ENCODE results near the gene SYNE2. TPM values are rescaled to one million over a fixed set of nuclear protein-coding genes. Genes with fewer than 3 reads are reported as not detected.
"Not testable (repeated sequence)": the region's sequence is repeated elsewhere in the genome, so short reads cannot be mapped to it uniquely, and the experiment has no call there.

The SYNE2 gene
- total RNA-seq, 2 experiments from 2014 or later = 25.2 to 30.9 TPM

DNA sequence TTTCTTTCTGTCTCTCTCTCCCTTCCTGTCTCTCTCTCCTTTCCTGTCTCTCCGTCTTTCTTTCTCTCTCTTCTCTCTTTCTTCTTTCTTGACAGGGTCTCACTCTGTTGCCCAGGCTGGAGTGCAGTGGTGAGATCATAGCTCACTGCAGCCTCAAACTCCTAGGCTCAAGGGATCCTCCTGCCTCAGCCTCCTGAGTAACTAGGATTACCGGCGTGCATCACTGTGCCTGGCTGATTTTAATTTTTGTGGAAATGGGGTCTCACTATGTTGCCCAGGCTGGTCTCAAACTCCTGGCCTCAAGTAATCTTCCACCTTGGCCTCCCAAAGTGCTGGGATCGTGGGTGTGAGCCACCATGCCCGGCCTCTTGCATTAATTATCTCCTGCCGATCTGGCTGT lies 358.1 kb downstream of the SYNE2 start:
- not testable (repeated sequence) for H3K27me3 Mint-ChIP-seq, DNase-seq, H3K4me3 Mint-ChIP-seq, H3K4me1 Mint-ChIP-seq, H3K9me3 Mint-ChIP-seq, H3K36me3 Mint-ChIP-seq, H3K27ac Mint-ChIP-seq

DNA sequence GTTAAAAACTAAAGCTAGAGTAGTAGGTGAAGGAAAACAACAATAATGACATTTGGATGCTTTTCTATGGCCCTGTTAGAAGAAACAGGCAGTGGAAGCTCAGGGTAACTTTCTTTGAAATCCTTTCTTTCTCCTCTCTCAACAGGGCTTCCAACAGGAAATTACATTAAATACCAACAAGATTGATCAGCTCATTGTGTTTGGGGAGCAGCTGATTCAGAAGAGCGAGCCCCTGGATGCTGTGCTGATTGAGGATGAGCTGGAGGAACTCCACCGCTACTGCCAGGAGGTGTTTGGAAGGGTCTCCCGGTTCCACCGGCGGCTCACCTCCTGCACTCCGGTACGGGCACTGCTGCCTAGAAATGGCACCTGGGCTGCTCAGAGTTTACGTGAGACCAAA lies 359.9 kb downstream of the SYNE2 start:
- Mint-ChIP-seq H3K27me3 (no peaks in the 10 kb centered on the region), H3K4me1 (no peaks in the 10 kb centered on the region), H3K9me3 (no peaks in the 10 kb centered on the region), H3K27ac (peak overlapping the region; percentile 16), H3K4me3 (no peak overlapping the region), H3K36me3 (peaks cover 18% of the 10 kb centered on the region)
- DNase-seq = no peak

DNA sequence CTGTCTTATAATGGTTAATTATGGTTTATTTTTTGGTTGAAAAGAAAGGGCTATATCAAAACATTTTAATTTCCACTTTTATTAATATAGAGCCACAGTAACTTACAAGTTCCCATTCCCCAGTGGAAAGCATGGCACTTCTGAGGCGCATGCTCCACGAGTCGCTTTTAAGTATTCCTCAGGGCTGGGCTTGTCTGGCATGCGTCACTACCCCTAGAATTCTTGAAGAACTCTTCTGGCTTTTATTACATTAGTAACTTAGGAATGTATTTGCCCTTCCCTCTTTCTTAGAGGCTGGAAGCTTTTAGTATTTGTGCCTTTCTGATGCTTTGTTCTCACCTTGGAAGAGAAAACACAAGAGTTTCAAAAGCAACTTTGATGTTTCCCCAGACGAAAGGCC lies 360.3 kb downstream of the SYNE2 start:
- Mint-ChIP-seq H3K9me3 (no peaks in the 10 kb centered on the region), H3K4me1 (no peaks in the 10 kb centered on the region), H3K27me3 (no peaks in the 10 kb centered on the region), H3K27ac (no peak overlapping the region), H3K36me3 (peaks cover 18% of the 10 kb centered on the region), H3K4me3 (no peak overlapping the region)
- DNase-seq = no peak

DNA sequence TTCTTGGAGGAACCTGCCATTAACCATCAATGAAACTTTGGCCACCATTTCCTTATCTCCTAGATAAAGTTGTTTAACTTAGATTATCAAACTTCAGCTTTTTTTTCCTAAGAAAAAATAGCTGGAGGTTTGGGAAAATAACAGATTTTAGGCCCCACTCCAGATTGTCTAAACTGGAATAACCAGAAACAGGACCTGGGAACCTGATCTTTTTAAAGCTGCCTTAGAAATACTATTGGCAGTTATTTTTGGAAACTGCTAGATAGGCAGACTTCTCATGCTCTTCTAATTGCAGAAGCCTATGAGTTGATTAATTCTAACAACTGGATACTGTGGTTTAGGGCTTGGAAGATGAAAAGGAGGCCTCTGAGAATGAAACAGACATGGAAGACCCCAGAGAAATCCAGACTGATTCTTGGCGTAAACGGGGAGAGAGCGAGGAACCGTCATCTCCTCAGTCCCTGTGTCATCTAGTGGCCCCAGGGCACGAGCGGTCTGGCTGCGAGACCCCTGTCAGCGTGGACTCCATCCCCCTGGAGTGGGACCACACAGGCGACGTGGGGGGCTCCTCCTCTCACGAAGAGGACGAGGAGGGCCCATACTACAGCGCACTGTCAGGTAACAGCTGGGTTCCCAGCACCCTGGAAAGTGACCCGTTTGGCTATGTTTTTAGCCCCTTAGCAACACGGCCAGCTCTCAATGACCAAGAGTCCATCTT lies 361.2 kb downstream of the SYNE2 start:
- H3K4me1 Mint-ChIP-seq = no peaks in the 10 kb centered on the region
- H3K4me3 Mint-ChIP-seq = no peak overlapping the region
- DNase-seq = no peak
- peaks cover 18% of the 10 kb centered on the region for H3K36me3 Mint-ChIP-seq
- H3K9me3 Mint-ChIP-seq = no peaks in the 10 kb centered on the region
- H3K27ac Mint-ChIP-seq = no peak overlapping the region
- H3K27me3 Mint-ChIP-seq = no peaks in the 10 kb centered on the region

DNA sequence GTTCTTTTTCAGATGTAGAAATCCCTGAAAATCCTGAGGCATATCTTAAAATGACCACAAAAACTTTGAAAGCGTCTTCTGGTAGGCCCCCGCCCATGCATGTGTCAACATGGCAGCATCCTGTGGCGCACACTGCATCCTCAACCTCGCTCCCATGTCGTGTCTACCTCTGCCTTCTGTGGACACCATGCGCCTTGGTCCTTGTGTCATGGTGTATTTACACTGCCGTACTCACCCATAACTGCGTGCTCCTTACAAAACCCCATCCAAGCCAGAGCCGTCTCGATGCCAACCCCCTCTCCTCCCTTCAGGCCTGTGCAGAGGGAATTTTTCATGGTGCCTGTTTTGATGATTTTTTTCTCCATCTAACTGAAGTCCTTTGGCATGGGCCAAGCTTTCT lies 362.5 kb downstream of the SYNE2 start:
- DNase-seq = no peak
- Mint-ChIP-seq H3K9me3 (no peaks in the 10 kb centered on the region), H3K27me3 (no peaks in the 10 kb centered on the region), H3K27ac (no peak overlapping the region), H3K36me3 (peaks cover 18% of the 10 kb centered on the region), H3K4me1 (no peaks in the 10 kb centered on the region), H3K4me3 (no peak overlapping the region)

DNA sequence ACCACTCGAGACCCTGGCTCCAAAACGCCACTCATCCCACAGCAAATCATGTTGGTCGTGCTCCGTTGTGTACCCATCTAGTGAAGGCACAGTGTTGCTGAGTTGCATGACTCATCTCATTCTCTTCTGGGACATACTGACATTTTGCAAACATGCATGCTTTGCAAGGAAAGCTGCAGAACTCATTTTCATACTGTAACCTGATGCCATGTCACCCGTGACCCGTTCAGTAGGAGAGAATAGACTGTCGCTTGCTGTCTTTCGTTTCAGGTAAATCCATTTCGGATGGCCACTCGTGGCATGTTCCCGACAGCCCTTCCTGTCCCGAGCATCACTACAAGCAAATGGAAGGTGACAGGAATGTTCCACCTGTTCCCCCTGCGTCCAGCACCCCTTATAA lies 363.2 kb downstream of the SYNE2 start:
- no peaks in the 10 kb centered on the region for H3K4me1 Mint-ChIP-seq
- no peak for DNase-seq
- H3K4me3 Mint-ChIP-seq = no peak overlapping the region
- no peak overlapping the region for H3K27ac Mint-ChIP-seq
- H3K36me3 Mint-ChIP-seq = peaks cover 16% of the 10 kb centered on the region
- no peaks in the 10 kb centered on the region for H3K27me3 Mint-ChIP-seq
- H3K9me3 Mint-ChIP-seq = no peaks in the 10 kb centered on the region

DNA sequence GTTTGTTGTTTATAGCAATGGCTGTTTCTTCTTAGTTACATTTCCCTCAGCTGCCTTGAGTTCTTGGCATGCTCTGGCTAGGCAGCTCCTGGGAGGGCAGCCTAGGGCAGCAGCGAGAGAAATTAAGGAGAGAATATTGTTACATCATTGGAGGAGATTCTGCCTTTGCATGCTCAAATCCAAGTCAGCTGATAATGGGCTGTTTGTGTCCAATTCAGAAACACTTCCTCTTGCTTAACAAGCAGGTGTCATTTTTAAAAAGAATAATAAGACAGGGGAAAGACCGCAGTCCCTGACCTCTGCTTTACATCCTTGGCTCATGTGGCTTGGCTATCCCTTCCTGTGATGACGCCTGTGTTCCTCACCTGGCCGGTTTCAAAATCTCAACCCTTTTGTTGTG lies 364.5 kb downstream of the SYNE2 start:
- Mint-ChIP-seq H3K36me3 (peaks cover 14% of the 10 kb centered on the region), H3K4me3 (no peak overlapping the region), H3K9me3 (no peaks in the 10 kb centered on the region), H3K27me3 (no peaks in the 10 kb centered on the region), H3K27ac (no peak overlapping the region), H3K4me1 (no peaks in the 10 kb centered on the region)
- DNase-seq = no peak

DNA sequence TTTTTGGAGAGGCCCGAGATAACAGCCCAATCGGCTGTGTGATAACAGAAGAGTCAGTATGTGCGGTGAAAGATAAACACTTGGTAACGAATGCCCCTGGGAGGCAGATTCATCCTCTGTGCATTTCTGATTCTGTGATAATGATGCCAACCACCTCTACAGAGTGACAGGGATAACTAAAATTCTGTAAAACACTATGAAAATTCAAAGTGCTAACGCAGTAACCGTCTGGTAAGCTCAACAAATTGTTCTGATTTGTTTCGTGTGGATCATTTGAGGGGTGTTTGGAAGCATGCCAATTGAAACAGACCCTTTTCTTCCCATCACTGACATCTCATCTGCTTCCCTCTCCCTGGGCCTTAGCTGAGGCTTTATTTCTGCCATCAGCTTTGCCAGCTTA lies 365.0 kb downstream of the SYNE2 start:
- no peak overlapping the region for H3K4me3 Mint-ChIP-seq
- H3K4me1 Mint-ChIP-seq = no peaks in the 10 kb centered on the region
- no peaks in the 10 kb centered on the region for H3K9me3 Mint-ChIP-seq
- H3K36me3 Mint-ChIP-seq = peaks cover 14% of the 10 kb centered on the region
- H3K27me3 Mint-ChIP-seq = no peaks in the 10 kb centered on the region
- peak overlapping the region; percentile 27 for H3K27ac Mint-ChIP-seq
- DNase-seq = no peak

DNA sequence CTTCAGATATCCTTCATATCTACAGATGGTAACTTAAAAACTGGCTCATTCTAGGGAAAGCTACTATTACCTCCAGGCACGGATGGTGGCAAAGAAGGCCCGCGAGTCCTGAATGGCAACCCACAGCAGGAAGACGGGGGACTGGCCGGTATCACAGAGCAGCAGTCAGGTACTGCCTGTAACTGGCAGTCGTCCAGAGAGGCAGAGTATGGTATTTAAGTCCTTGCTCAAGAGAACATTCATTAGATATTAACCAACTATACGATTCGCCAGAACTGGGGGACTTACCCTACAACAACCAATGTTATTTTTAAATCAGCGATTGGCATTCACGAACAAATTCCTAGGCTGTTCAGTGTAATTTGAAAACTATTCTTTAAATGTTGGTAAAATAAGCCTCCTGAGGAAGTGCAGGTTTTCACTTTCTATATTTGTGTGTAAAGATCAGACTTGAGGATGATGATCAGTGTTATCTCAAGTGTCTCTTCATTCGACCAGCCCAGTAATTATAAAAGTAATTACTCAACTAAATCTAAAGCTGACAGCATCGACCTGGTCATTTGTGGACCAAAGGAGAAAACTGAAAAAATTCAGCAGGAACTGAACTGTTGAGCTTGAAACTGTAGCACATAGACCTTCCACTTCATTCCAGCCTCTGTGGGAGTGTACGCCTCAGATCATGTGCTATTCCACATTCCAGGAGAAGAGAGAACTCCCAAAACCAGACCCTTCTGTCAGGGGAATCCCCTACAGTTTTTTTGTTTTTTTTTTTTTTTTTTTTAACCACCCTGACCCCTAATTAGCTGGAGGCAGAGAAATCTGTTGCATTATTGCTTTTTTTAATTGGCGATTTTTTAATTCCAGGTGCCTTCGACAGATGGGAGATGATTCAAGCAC lies 365.8 kb downstream of the SYNE2 start:
- no peaks in the 10 kb centered on the region for H3K27me3 Mint-ChIP-seq
- H3K4me1 Mint-ChIP-seq = no peaks in the 10 kb centered on the region
- H3K9me3 Mint-ChIP-seq = no peaks in the 10 kb centered on the region
- peaks cover 14% of the 10 kb centered on the region for H3K36me3 Mint-ChIP-seq
- H3K4me3 Mint-ChIP-seq = no peak overlapping the region
- no peak for DNase-seq
- peak overlapping the region; percentile 27 for H3K27ac Mint-ChIP-seq

DNA sequence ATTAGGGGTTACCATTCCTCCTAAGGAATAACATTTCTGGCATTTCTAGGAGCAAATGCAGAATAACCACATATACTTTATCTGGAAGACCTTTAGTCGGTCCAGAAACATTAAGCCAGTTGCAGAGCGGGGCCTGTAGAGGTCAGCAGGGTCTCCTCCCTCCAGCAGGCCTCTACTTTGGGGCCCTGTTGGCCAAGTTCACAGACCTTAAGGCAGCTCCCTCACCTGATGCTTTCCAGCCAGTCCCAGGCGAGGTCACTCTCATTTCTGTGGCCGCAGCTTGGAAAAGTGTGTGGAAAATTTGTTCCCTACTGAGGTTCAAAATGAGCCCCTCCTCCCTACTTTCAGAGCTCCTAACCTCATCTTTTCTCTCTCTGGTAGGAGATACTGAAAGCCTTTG lies 367.3 kb downstream of the SYNE2 start:
- Mint-ChIP-seq H3K4me1 (no peaks in the 10 kb centered on the region), H3K4me3 (no peak overlapping the region), H3K27ac (no peak overlapping the region), H3K27me3 (no peaks in the 10 kb centered on the region), H3K36me3 (peaks cover 16% of the 10 kb centered on the region), H3K9me3 (no peaks in the 10 kb centered on the region)
- no peak for DNase-seq

DNA sequence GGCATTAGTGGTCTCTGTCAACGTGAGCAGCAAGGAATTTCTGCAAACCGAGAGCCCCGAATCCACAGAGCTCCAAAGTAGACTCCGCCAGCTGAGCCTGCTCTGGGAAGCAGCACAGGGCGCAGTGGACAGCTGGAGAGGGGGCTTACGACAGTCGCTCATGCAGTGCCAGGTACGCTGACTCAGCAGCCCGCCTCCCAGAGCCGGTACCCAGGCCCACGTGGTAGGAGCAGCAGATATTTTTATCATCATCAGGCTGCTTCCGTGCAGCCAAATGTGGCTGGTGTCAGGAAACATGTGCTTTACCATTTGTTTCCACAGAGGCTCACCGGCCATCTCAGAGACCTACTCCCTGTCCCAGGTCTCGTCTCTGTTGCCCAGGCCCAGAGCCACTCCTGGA lies 367.7 kb downstream of the SYNE2 start:
- Mint-ChIP-seq H3K9me3 (no peaks in the 10 kb centered on the region), H3K27me3 (no peaks in the 10 kb centered on the region), H3K4me3 (no peak overlapping the region), H3K4me1 (no peaks in the 10 kb centered on the region), H3K36me3 (peaks cover 12% of the 10 kb centered on the region), H3K27ac (no peak overlapping the region)
- DNase-seq = no peak

DNA sequence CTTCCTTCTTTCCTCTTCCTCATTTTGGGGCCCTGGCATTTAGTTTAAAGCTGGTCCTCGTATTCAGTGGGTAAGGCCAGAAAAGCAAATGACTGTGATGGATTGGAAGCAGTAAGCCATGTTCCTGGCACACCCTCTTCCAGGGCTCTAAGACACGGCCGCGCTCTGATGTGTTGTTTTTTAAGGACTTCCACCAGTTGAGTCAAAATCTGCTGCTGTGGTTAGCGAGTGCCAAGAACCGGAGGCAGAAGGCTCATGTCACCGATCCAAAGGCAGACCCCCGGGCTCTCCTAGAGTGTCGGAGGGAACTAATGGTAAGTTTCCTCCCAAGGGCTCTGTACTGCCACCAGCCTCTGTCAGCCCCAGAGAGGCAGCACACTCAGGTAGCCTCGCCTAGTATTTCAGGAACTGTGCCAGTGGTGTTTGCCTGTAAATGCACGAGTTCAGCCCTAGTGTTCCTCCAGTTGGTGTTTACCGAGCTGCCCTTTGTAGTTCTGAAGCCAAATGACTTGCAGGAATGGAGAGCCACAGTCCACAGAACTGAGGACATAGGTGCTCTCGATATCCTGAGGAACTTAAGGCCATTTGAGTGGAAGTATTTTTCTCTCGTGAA lies 368.7 kb downstream of the SYNE2 start:
- H3K27me3 Mint-ChIP-seq = no peaks in the 10 kb centered on the region
- H3K36me3 Mint-ChIP-seq = peaks cover 5% of the 10 kb centered on the region
- no peaks in the 10 kb centered on the region for H3K9me3 Mint-ChIP-seq
- H3K4me1 Mint-ChIP-seq = no peaks in the 10 kb centered on the region
- no peak for DNase-seq
- H3K4me3 Mint-ChIP-seq = no peak overlapping the region
- H3K27ac Mint-ChIP-seq = no peak overlapping the region

DNA sequence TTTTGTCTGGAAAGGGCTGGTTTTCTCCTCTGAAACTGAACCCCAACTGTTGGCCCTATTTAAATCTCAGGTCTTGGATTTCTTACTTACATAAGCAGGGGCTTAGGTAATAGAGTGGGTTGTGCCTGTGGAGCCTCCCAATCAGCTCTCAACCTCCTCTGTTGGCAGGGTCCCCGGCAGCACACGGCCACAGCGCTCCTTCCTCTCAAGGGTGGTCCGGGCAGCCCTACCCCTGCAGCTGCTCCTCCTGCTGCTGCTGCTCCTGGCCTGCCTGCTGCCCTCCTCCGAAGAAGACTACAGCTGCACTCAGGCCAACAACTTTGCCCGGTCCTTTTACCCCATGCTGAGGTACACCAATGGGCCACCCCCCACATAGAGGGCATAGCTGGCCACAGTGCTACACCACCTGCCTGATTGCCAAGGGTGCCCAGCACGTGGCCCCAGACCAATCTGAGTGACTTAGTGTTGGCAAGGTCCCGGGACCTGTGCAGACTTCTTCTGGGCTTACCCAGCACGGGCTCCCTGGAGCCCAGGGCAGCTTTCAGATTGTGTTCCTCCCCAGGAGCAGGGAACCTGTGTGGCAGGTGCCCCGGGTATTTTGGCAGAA lies 372.4 kb downstream of the SYNE2 start:
- H3K27ac Mint-ChIP-seq = no peak overlapping the region
- no peaks in the 10 kb centered on the region for H3K4me1 Mint-ChIP-seq
- H3K4me3 Mint-ChIP-seq = no peak overlapping the region
- no peaks in the 10 kb centered on the region for H3K27me3 Mint-ChIP-seq
- peaks cover 5% of the 10 kb centered on the region for H3K36me3 Mint-ChIP-seq
- H3K9me3 Mint-ChIP-seq = no peaks in the 10 kb centered on the region
- DNase-seq = no peak

DNA sequence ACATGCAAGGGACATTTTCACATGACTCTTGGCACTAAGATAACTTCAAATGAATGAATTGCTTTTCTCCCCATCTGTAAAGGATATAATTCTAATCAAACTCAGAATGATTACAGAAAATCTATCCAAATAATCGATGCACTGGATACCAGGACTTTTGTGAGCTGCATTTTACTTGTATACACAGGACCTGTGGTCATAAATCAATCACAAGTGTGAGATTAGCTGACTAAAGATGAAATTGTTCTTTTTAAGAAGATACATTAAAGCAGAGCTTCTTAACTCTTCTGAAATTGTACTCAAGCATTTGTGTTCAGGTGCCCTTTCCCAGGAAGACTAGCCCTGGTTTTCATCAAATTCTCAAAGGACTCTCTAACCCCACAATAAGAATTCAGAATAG lies 375.1 kb downstream of the SYNE2 start:
- Mint-ChIP-seq H3K27ac (no peak overlapping the region), H3K36me3 (peaks cover 7% of the 10 kb centered on the region), H3K27me3 (no peaks in the 10 kb centered on the region), H3K4me1 (peaks cover 10% of the 10 kb centered on the region), H3K9me3 (no peaks in the 10 kb centered on the region), H3K4me3 (no peak overlapping the region)
- DNase-seq = no peak

DNA sequence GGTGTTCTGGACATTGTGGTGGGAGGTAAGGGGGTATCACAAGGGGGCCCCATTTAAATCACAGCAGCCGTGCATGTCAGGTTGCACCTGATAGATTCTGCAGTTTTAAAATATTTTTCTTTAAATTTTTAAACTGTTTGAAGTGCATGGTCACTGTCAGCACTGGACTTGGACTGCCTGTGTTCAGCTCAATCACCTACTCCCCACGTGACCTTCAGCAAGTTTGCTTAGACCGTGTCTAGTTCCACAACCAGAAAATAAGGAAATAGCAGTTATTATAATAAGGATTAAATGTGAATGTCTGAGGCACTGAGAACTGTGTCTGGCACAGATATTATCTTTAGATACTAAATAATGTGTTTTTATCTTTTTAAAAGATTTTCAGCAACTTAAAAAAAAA lies 376.7 kb downstream of the SYNE2 start:
- H3K27me3 Mint-ChIP-seq = no peaks in the 10 kb centered on the region
- DNase-seq = no peak
- H3K4me1 Mint-ChIP-seq = peaks cover 14% of the 10 kb centered on the region
- H3K36me3 Mint-ChIP-seq = peaks cover 5% of the 10 kb centered on the region
- no peaks in the 10 kb centered on the region for H3K9me3 Mint-ChIP-seq
- no peak overlapping the region for H3K27ac Mint-ChIP-seq
- no peak overlapping the region for H3K4me3 Mint-ChIP-seq
